ENCODE results near the gene SORD. TPM values are rescaled to one million over a fixed set of nuclear protein-coding genes. Genes with fewer than 3 reads are reported as not detected.

SORD gene
- total and polyA plus RNA-seq, 9 of the 15 experiments (the other 6 are each of a cell fraction or from before 2014, with no cell fraction given), result 5.9 to 79.2 (median 29.6) TPM

DNA sequence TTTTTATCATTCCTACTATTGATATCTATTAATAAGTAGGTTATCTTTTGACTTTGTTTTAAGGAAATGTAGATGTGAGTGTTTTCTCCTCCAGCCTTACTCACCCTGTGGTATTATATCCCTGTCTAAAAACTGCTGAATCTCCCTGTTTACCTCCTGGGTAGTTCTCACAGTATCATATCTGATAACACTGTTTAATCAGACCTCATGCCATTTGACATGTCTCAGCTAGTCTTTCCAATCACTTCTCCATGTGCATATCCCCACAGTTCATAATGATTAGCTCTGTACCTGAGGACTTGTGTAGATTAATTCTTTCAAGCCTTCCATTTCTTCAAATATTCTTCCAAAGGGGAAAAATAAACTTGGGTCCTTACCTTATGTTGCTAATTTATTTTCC lies 60.2 kb downstream of the SORD start:
- Histone ChIP-seq H4K20me1 (replicated peaks; ENCODE audit: control insufficient read depth, insufficient read depth, low read length) (no peaks in the 10 kb centered on the region), H3K27ac (ENCODE audit: extremely low read depth, low read depth, low read length) (no peak overlapping the region), H3K9me3 (replicated peaks; ENCODE audit: control insufficient read depth, insufficient read depth, low read depth, low read length) (no peaks in the 10 kb centered on the region), H3K4me2 (ENCODE audit: insufficient read depth, low read length) (no peak overlapping the region), H3K27me3 (ENCODE audit: control insufficient read depth in 2 of 2, insufficient read depth in 2 of 2, low read length in 2 of 2) (no peaks in the 10 kb centered on the region), H3K36me3 (ENCODE audit: control insufficient read depth, insufficient read depth, low read length) (no peaks in the 10 kb centered on the region), H3K9me1 (ENCODE audit: control insufficient read depth, insufficient read depth, low read length) (no peaks in the 10 kb centered on the region), H3K4me3 (no peak overlapping the region), H3K79me2 (ENCODE audit: control insufficient read depth, insufficient read depth, low read length) (no peaks in the 10 kb centered on the region), H3K4me1 (replicated peaks in 1 of 2; ENCODE audit: control insufficient read depth in 2 of 2, insufficient read depth in 2 of 2, low read length in 2 of 2) (peaks cover 12 to 28% of the 10 kb centered on the region in 2 experiments), H2AFZ (ENCODE audit: low read depth, low read length) (no peak overlapping the region), H3K9ac (ENCODE audit: insufficient read depth in 1 of 2, low read depth in 2 of 2, low read length in 2 of 2) (no peak overlapping the region)
- in situ Hi-C loops (cut with MboI) (no loop called here), intact Hi-C loops (cut with micrococcal nuclease) (no loop called here)
- BruUV-seq (replicated peaks), result no TSS peak
- CTCF ChIA-PET (ENCODE audit: low intra/inter-chr PET ratio), result no interaction called here
- no peak for DNase-seq (ENCODE audit: extremely low read depth in 1 of 4, low spot score in 3 of 4)
- POLR2A ChIA-PET, result interaction anchor here (1.2 to 1.6 kb wide), 2 partner anchors 34 to 35 kb away, joined by 3 to 7 read pairs; no protein-coding TSS in a partner anchor
- TF ChIP-seq ADNP (tag; IDR thresholded peaks at IDR 0.05) (0 out of 2 replicates have a peak, but pooled peaks have one; percentile 15), E2F3 (CRISPR knock-in tag; IDR thresholded peaks at IDR 0.05) (no peak), MAFG (tag; conservative IDR thresholded peaks at IDR 0.05) (0 out of 2 replicates have a peak, but pooled peaks have one; percentile 13), FOXJ2 (tag; IDR thresholded peaks at IDR 0.05) (0 out of 2 replicates have a peak, but pooled peaks have one; percentile 23)
- no peak for FAIRE-seq
- no peak for ATAC-seq

DNA sequence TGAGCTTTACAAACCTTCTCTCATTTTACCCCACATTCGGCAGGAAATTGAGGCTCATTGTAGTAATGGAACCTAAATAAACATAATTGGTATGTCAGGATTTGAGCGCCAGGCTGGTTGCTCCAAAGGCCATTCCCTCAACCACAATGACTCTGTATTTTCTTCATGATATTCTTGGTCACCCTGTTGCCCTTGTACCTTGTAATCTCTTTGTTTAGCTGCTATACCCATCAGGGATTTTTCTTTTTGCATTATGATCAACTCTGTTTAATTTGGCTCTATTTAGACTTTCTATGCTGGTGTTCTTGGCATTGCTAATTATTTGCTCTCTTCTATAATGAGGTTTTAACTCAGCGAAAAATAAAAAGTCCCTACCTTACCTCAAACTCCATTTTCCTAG lies 61.2 kb downstream of the SORD start:
- Histone ChIP-seq H3K4me3 (no peak overlapping the region), H3K9me3 (replicated peaks; ENCODE audit: control insufficient read depth, insufficient read depth, low read depth, low read length) (no peaks in the 10 kb centered on the region), H3K4me1 (replicated peaks in 1 of 2; ENCODE audit: control insufficient read depth in 2 of 2, insufficient read depth in 2 of 2, low read length in 2 of 2) (peaks cover 15 to 33% of the 10 kb centered on the region in 2 experiments), H3K36me3 (ENCODE audit: control insufficient read depth, insufficient read depth, low read length) (no peaks in the 10 kb centered on the region), H3K9ac (ENCODE audit: insufficient read depth in 1 of 2, low read depth in 2 of 2, low read length in 2 of 2) (no peak overlapping the region), H3K79me2 (ENCODE audit: control insufficient read depth, insufficient read depth, low read length) (no peaks in the 10 kb centered on the region), H4K20me1 (replicated peaks; ENCODE audit: control insufficient read depth, insufficient read depth, low read length) (no peaks in the 10 kb centered on the region), H3K27me3 (ENCODE audit: control insufficient read depth in 2 of 2, insufficient read depth in 2 of 2, low read length in 2 of 2) (no peaks in the 10 kb centered on the region), H3K27ac (ENCODE audit: extremely low read depth, low read depth, low read length) (no peak overlapping the region), H2AFZ (ENCODE audit: low read depth, low read length) (no peak overlapping the region), H3K4me2 (ENCODE audit: insufficient read depth, low read length) (no peak overlapping the region; the same call in 1 of the 2 replicates), H3K9me1 (ENCODE audit: control insufficient read depth, insufficient read depth, low read length) (no peaks in the 10 kb centered on the region)
- ATAC-seq (no peak), FAIRE-seq (no peak), DNase-seq (ENCODE audit: extremely low read depth in 1 of 4, low spot score in 3 of 4) (no peak)
- CTCF ChIA-PET (ENCODE audit: low intra/inter-chr PET ratio), result no interaction called here
- POLR2A ChIA-PET, result interaction anchor here (0.6 to 1.6 kb wide), 3 partner anchors 11 to 35 kb away, joined by 3 to 7 read pairs (median 3); no protein-coding TSS in a partner anchor
- WGBS (ENCODE audit: insufficient coverage, low coverage, missing lambda C conversion rate), result 28% methylated on average over 3 of the region's 3 CpGs
- TF ChIP-seq ESRRA (IDR thresholded peaks at IDR 0.05; ENCODE audit: borderline replicate concordance, low read depth), result peak; percentile 22; the same call in 1 of the 2 replicates
- TF ChIP-seq ATF7 (IDR thresholded peaks at IDR 0.05), result no peak
- TF ChIP-seq MAFF (IDR thresholded peaks at IDR 0.05; ENCODE audit: low read length), result peak; percentile 23; the same call in 1 of the 2 replicates
- TF ChIP-seq, protein P1, sequence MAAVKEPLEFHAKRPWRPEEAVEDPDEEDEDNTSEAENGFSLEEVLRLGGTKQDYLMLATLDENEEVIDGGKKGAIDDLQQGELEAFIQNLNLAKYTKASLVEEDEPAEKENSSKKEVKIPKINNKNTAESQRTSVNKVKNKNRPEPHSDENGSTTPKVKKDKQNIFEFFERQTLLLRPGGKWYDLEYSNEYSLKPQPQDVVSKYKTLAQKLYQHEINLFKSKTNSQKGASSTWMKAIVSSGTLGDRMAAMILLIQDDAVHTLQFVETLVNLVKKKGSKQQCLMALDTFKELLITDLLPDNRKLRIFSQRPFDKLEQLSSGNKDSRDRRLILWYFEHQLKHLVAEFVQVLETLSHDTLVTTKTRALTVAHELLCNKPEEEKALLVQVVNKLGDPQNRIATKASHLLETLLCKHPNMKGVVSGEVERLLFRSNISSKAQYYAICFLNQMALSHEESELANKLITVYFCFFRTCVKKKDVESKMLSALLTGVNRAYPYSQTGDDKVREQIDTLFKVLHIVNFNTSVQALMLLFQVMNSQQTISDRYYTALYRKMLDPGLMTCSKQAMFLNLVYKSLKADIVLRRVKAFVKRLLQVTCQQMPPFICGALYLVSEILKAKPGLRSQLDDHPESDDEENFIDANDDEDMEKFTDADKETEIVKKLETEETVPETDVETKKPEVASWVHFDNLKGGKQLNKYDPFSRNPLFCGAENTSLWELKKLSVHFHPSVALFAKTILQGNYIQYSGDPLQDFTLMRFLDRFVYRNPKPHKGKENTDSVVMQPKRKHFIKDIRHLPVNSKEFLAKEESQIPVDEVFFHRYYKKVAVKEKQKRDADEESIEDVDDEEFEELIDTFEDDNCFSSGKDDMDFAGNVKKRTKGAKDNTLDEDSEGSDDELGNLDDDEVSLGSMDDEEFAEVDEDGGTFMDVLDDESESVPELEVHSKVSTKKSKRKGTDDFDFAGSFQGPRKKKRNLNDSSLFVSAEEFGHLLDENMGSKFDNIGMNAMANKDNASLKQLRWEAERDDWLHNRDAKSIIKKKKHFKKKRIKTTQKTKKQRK (IDR thresholded peaks at IDR 0.05; ENCODE audit: borderline replicate concordance, low read depth, low read length), result no peak
- TF ChIP-seq, protein P2, sequence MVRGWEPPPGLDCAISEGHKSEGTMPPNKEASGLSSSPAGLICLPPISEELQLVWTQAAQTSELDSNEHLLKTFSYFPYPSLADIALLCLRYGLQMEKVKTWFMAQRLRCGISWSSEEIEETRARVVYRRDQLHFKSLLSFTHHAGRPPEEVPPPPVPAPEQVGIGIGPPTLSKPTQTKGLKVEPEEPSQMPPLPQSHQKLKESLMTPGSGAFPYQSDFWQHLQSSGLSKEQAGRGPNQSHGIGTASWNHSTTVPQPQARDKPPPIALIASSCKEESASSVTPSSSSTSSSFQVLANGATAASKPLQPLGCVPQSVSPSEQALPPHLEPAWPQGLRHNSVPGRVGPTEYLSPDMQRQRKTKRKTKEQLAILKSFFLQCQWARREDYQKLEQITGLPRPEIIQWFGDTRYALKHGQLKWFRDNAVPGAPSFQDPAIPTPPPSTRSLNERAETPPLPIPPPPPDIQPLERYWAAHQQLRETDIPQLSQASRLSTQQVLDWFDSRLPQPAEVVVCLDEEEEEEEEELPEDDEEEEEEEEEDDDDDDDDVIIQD (CRISPR knock-in tag; IDR thresholded peaks at IDR 0.05), result no peak
- no peak for TF ChIP-seq WHSC1 (IDR thresholded peaks at IDR 0.05; ENCODE audit: low read length)
- no peak for TF ChIP-seq SOX6 (IDR thresholded peaks at IDR 0.05)
- no peak for TF ChIP-seq KLF13 (tag; IDR thresholded peaks at IDR 0.05; ENCODE audit: borderline replicate concordance, low read depth)
- peak; percentile 69 for TF ChIP-seq NFE2 (IDR thresholded peaks at IDR 0.05; ENCODE audit: low read depth)
- intact Hi-C loops (cut with micrococcal nuclease), result no loop called here
- no TSS peak for BruUV-seq (replicated peaks)
- in situ Hi-C loops (cut with MboI), result no loop called here

Data from K562 (cell line).